Measurements from ENCODE around the gene KCTD7. TPM values are rescaled to one million over a fixed set of nuclear protein-coding genes. Genes with fewer than 3 reads are reported as not detected.
"Not testable (repeated sequence)": the region's sequence is repeated elsewhere in the genome, so short reads cannot be mapped to it uniquely, and the experiment has no call there.

The KCTD7 gene
- total and polyA plus RNA-seq, 8 donors = 1.7 to 17.5 (median 4.8) TPM

- H3K4me1 ChIP-seq = peaks cover 11 to 26% (median 24%) of the 10 kb centered on the region in 4 donors
- no peaks in the 10 kb centered on the region for H3K27me3 ChIP-seq
- 0% methylated on average over 35 to 92 of the region's 92 CpGs for WGBS, 5 donors
- no peaks in the 10 kb centered on the region for H3K9me3 ChIP-seq
- peak overlapping the region; percentile 97 to 99 (median 98) for H3K27ac ChIP-seq
- intact Hi-C loops (cut with DNase I; ENCODE audit: low total_unique reads) = no loop called here
- H3K4me3 ChIP-seq = peak overlapping the region; percentile 78 to 93 (median 84)
- TF ChIP-seq POLR2A (IDR thresholded peaks at IDR 0.05) (peak in 2 of 4 donors; percentile 85 to 90), POLR2AphosphoS5 (IDR thresholded peaks at IDR 0.05) (peak; percentile 99 to 100 (median 99)), CTCF (IDR thresholded peaks at IDR 0.05) (peak in 1 of 7 experiments; percentile 3), EP300 (IDR thresholded peaks at IDR 0.05) (peak; percentile 44)
- peak; percentile 99 to 100 for DNase-seq
- no peaks in the 10 kb centered on the region for H3K36me3 ChIP-seq
Observed at GRCh38 chr7:66654275-66655112, 25.8 kb downstream of the KCTD7 start.

- Histone ChIP-seq H3K27ac (peak overlapping the region; percentile 97 to 99 (median 98)), H3K4me1 (peaks cover 11 to 26% (median 24%) of the 10 kb centered on the region in 4 donors), H3K4me3 (peak overlapping the region; percentile 78 to 93 (median 84))
- intact Hi-C loops (cut with DNase I; ENCODE audit: low total_unique reads); H3K27me3 ChIP-seq; H3K36me3 ChIP-seq; H3K9me3 ChIP-seq: not testable (repeated sequence)
- 8 to 16% (median 12%) methylated on average over 23 to 28 of the region's 28 CpGs for WGBS, 5 donors
- TF ChIP-seq POLR2AphosphoS5 (IDR thresholded peaks at IDR 0.05) = peak in 1 of 3 donors; percentile 36
- peak; percentile 34 to 75 for DNase-seq
Observed at GRCh38 chr7:66655113-66655806, 26.6 kb downstream of the KCTD7 start.

- intact Hi-C loops (cut with DNase I; ENCODE audit: low total_unique reads) = not testable (repeated sequence)
Observed at GRCh38 chr7:66655826-66656485, 27.3 kb downstream of the KCTD7 start.

GRCh38 chr7:66657798-66658197 lies 29.1 kb downstream of the KCTD7 start:
- WGBS, 5 donors = 49 to 90% (median 65%) methylated on average over 2 of the region's 2 CpGs
- Histone ChIP-seq H3K4me3 (no peak overlapping the region), H3K36me3 (no peaks in the 10 kb centered on the region), H3K4me1 (peaks cover 11 to 26% (median 22%) of the 10 kb centered on the region in 4 donors), H3K27me3 (no peaks in the 10 kb centered on the region), H3K9me3 (no peaks in the 10 kb centered on the region), H3K27ac (no peak overlapping the region)
- intact Hi-C loops (cut with DNase I; ENCODE audit: low total_unique reads) = no loop called here
- DNase-seq = no peak
- TF ChIP-seq POLR2AphosphoS5 (IDR thresholded peaks at IDR 0.05) (no peak), POLR2A (IDR thresholded peaks at IDR 0.05) (no peak), EP300 (IDR thresholded peaks at IDR 0.05) (no peak), CTCF (IDR thresholded peaks at IDR 0.05) (no peak)

More at GRCh38 chr7:66655826-66656485, 27.3 kb downstream of the KCTD7 start:
- peak overlapping the region in 4 of 5 donors; percentile 98 to 99 (median 98) for H3K27ac ChIP-seq
- H3K9me3 ChIP-seq, H3K27me3 ChIP-seq, DNase-seq, H3K36me3 ChIP-seq: not testable (repeated sequence)
- 65 to 87% (median 81%) methylated on average over 11 of the region's 11 CpGs for WGBS, 5 donors
- H3K4me3 ChIP-seq = peak overlapping the region; percentile 78 to 93 (median 84)
- H3K4me1 ChIP-seq = peaks cover 11 to 26% (median 24%) of the 10 kb centered on the region in 4 donors

- intact Hi-C loops (cut with DNase I; ENCODE audit: low total_unique reads) = no loop called here
- H3K27me3 ChIP-seq = no peaks in the 10 kb centered on the region
- H3K9me3 ChIP-seq = no peaks in the 10 kb centered on the region
- peaks cover 0 to 6% (median 2%) of the 10 kb centered on the region in 4 donors for H3K4me1 ChIP-seq
- no peak overlapping the region for H3K27ac ChIP-seq
- no peak for DNase-seq
- WGBS, 5 donors = 91 to 99% (median 93%) methylated on average over 16 of the region's 16 CpGs
- no peak overlapping the region for H3K4me3 ChIP-seq
- H3K36me3 ChIP-seq = no peaks in the 10 kb centered on the region
- no peak for TF ChIP-seq CTCF (IDR thresholded peaks at IDR 0.05)
- no peak for TF ChIP-seq POLR2AphosphoS5 (IDR thresholded peaks at IDR 0.05)
- TF ChIP-seq POLR2A (IDR thresholded peaks at IDR 0.05) = no peak
- TF ChIP-seq EP300 (IDR thresholded peaks at IDR 0.05) = no peak
Observed at GRCh38 chr7:66662646-66663264, 34.1 kb downstream of the KCTD7 start.

Measured in stomach (tissue), 9 donors.